Ishikawa (cell line): ENCODE data around the gene MED12.
A peak's percentile ranks its signal among the peaks of the same experiment; 100 is the strongest.

ENCODE experiments used
- CREB1 ChIP-seq: IDR thresholded peaks from 2 replicates; pipeline ENCODE4 v1.6.1; 2012; ENCODE audit warnings: low read depth
- EGR1 ChIP-seq: IDR thresholded peaks from 2 replicates; pipeline ENCODE4 v1.6.1; 2012
- EP300 ChIP-seq: IDR thresholded peaks from 2 replicates; pipeline ENCODE4 v1.6.1; 2012; ENCODE audit warnings: borderline replicate concordance
- FOXM1 ChIP-seq: IDR thresholded peaks from 2 replicates; pipeline ENCODE4 v1.6.1; 2012; ENCODE audit warnings: low read depth, borderline replicate concordance
- NFIC ChIP-seq: IDR thresholded peaks from 2 replicates; pipeline ENCODE4 v1.6.1; 2012
- RAD21 ChIP-seq: IDR thresholded peaks from 2 replicates; pipeline ENCODE4 v1.6.1; 2012; ENCODE audit warnings: low read depth
- YY1 ChIP-seq: IDR thresholded peaks from 2 replicates; pipeline ENCODE4 v1.6.1; 2012; ENCODE audit warnings: low read depth
- TF ChIP-seq, protein P1 (sequence below): IDR thresholded peaks from 2 replicates; pipeline ENCODE4 v1.6.1; 2012
- TF ChIP-seq, protein P2 (sequence below): IDR thresholded peaks from 2 replicates; pipeline ENCODE4 v1.6.1; 2012; ENCODE audit warnings: low read depth, mild to moderate bottlenecking

DNA sequence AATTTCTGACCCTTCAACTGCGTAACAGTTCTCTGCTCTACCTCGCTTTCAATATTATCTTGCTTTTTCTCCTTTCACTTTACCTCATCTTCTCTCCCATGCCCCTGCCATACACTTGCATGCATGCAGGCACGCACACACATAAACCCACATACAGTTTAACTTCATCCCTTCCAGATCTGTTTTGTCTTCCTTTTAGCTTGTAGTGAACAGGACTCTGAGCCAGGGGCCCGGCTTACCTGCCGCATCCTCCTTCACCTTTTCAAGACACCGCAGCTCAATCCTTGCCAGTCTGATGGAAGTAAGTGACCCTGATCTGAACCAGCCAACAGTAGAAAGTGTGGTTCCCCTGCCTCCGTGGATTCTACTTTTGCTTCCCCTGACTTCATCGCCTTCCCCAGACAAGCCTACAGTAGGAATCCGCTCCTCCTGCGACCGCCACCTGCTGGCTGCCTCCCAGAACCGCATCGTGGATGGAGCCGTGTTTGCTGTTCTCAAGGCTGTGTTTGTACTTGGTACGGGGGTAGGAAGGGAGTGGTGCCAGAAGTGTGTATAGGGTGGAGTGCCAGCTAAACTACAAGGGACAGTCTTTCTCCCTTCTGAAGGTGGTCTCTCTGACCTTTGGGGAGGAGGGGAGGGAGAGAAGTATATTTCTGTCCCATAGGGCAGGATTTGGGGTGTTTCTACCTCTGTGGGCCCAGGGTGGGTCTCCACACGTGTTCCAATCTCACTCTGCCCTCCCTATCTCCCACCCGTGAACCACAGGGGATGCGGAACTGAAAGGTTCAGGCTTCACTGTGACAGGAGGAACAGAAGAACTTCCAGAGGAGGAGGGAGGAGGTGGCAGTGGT, 10.7 kb downstream of the MED12 start:
- TF ChIP-seq EP300 = no peak
- TF ChIP-seq RAD21 = peak; percentile 40; the same call in 1 of the 2 replicates
- no peak for TF ChIP-seq YY1
- TF ChIP-seq FOXM1 = no peak
- TF ChIP-seq, protein P1, sequence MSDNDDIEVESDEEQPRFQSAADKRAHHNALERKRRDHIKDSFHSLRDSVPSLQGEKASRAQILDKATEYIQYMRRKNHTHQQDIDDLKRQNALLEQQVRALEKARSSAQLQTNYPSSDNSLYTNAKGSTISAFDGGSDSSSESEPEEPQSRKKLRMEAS = no peak
- TF ChIP-seq, protein P2, sequence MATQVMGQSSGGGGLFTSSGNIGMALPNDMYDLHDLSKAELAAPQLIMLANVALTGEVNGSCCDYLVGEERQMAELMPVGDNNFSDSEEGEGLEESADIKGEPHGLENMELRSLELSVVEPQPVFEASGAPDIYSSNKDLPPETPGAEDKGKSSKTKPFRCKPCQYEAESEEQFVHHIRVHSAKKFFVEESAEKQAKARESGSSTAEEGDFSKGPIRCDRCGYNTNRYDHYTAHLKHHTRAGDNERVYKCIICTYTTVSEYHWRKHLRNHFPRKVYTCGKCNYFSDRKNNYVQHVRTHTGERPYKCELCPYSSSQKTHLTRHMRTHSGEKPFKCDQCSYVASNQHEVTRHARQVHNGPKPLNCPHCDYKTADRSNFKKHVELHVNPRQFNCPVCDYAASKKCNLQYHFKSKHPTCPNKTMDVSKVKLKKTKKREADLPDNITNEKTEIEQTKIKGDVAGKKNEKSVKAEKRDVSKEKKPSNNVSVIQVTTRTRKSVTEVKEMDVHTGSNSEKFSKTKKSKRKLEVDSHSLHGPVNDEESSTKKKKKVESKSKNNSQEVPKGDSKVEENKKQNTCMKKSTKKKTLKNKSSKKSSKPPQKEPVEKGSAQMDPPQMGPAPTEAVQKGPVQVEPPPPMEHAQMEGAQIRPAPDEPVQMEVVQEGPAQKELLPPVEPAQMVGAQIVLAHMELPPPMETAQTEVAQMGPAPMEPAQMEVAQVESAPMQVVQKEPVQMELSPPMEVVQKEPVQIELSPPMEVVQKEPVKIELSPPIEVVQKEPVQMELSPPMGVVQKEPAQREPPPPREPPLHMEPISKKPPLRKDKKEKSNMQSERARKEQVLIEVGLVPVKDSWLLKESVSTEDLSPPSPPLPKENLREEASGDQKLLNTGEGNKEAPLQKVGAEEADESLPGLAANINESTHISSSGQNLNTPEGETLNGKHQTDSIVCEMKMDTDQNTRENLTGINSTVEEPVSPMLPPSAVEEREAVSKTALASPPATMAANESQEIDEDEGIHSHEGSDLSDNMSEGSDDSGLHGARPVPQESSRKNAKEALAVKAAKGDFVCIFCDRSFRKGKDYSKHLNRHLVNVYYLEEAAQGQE = no peak
- no peak for TF ChIP-seq NFIC
- no peak for TF ChIP-seq EGR1
- TF ChIP-seq CREB1 = no peak
